K562 (cell line): Measurements from ENCODE around the gene ACER2. TPM values are rescaled to one million over a fixed set of nuclear protein-coding genes. Genes with fewer than 3 reads are reported as not detected.

Experiments
- ATAC-seq: fragments of 200-7000 bp; cut with Tn5 transposase; 3 replicates; pipeline ENCODE4 v1.9.1; 2020; ENCODE audit warnings: moderate library complexity
- BruUV-seq: library from RNA; stranded (reverse); fragments of 400-500 nt; replicated peaks from 2 replicates; lab custom pipeline; 2021; lab: Mats Ljungman, UMichigan
- CTCF ChIA-PET: fragments of 300-600 bp; formaldehyde crosslinking; extraction: SDS; loops from one replicate; lab custom pipeline; 2021; ENCODE audit warnings: low intra/inter-chr PET ratio; lab: Yijun Ruan, JAX
- POLR2A ChIA-PET: fragments of 300-600, 350-650 bp; sonication (Branson Sonifier 250); formaldehyde crosslinking; extraction: SDS; loops from one replicate; lab custom pipeline; 2021; ENCODE audit warnings: antibody characterized with exemption, inconsistent platforms; lab: Yijun Ruan, JAX
- DNase-seq, 4 experiments: peaks; one replicate each; pipeline versions ENCODE4 v3.0.0 to v3.0.0-alpha.2; 2011 to 2018; ENCODE audit warnings: low spot score in 3 of 4, mixed read lengths in 3 of 4; ENCODE audit errors: extremely low read depth in 1 of 4
- FAIRE-seq: peaks from 2 replicates; lab custom pipeline; 2011; peaks lifted over from hg19 to GRCh38; lab: Jason Lieb, UNC
- H2AFZ ChIP-seq: 2 replicates; pipeline ENCODE4 v1.6.0; 2011; ENCODE audit warnings: low read depth, low read length, control low read depth, inconsistent platforms
- H3K27ac ChIP-seq: fragments of 200-600 bp; 3 replicates; pipeline ENCODE4 v1.8.0; 2011; ENCODE audit warnings: low read depth, mild to moderate bottlenecking, control low read depth, inconsistent platforms, low read length, moderate library complexity, mixed read lengths; ENCODE audit errors: extremely low read depth
- H3K27me3 ChIP-seq, 2 experiments: fragments of 300-600 bp in 1 of 2; 2 replicates in 1 of 2; 3 replicates in 1 of 2; pipeline versions ENCODE4 v1.6.0 to v1.8.0; 2011; ENCODE audit warnings: inconsistent platforms in 2 of 2, low read length in 2 of 2, mild to moderate bottlenecking in 1 of 2, mixed read lengths in 1 of 2, moderate library complexity in 1 of 2; ENCODE audit not compliant: control insufficient read depth in 2 of 2, insufficient read depth in 2 of 2
- H3K36me3 ChIP-seq: fragments of 300-600 bp; 3 replicates; pipeline ENCODE4 v1.8.0; 2011; ENCODE audit warnings: mild to moderate bottlenecking, low read length, inconsistent platforms; ENCODE audit not compliant: control insufficient read depth, insufficient read depth
- H3K4me1 ChIP-seq, 2 experiments: fragments of 200-600 bp in 1 of 2; replicated peaks in 1 of 2; 2 replicates in 1 of 2; 3 replicates in 1 of 2; pipeline versions ENCODE4 v1.5.1 to v1.8.0; 2011; ENCODE audit warnings: inconsistent platforms in 2 of 2, low read length in 2 of 2, mild to moderate bottlenecking in 1 of 2, mixed read lengths in 1 of 2, moderate library complexity in 1 of 2; ENCODE audit not compliant: control insufficient read depth in 2 of 2, insufficient read depth in 2 of 2
- H3K4me2 ChIP-seq: 2 replicates; pipeline ENCODE4 v1.6.1; 2011; ENCODE audit warnings: low read length, control low read depth, inconsistent platforms, mixed read lengths; ENCODE audit not compliant: insufficient read depth
- H3K4me3 ChIP-seq: fragments of 200-600 bp; sonication (generic), shearing (Covaris generic); 2 replicates; pipeline ENCODE4 v1.5.1; 2016; ENCODE audit warnings: control low read depth, inconsistent platforms
- H3K79me2 ChIP-seq: fragments of 200-600 bp; 3 replicates; pipeline ENCODE4 v1.8.0; 2011; ENCODE audit warnings: low read length, inconsistent platforms; ENCODE audit not compliant: control insufficient read depth, insufficient read depth
- H3K9ac ChIP-seq, 2 experiments: 2 replicates each; pipeline versions ENCODE4 v1.6.0 to v1.6.1; 2011; ENCODE audit warnings: low read depth in 2 of 2, low read length in 2 of 2, control low read depth in 1 of 2, inconsistent platforms in 1 of 2, mild to moderate bottlenecking in 1 of 2, mixed read lengths in 1 of 2; ENCODE audit not compliant: insufficient read depth in 1 of 2
- H3K9me1 ChIP-seq: one replicate; pipeline ENCODE4 v1.6.0; 2011; ENCODE audit warnings: inconsistent platforms, mild to moderate bottlenecking, low read length, moderate library complexity; ENCODE audit not compliant: control insufficient read depth, insufficient read depth
- H3K9me3 ChIP-seq: replicated peaks from 2 replicates; pipeline ENCODE4 v1.5.1; 2011; ENCODE audit warnings: low read depth, low read length, inconsistent platforms; ENCODE audit not compliant: control insufficient read depth, insufficient read depth
- H4K20me1 ChIP-seq: replicated peaks from 2 replicates; pipeline ENCODE4 v1.6.1; 2011; ENCODE audit warnings: low read length, inconsistent platforms, mixed read lengths; ENCODE audit not compliant: control insufficient read depth, insufficient read depth
- BMI1 ChIP-seq: fragments of 150-350 bp; IDR thresholded peaks from 2 replicates; pipeline ENCODE4 v1.6.1; 2014; ENCODE audit warnings: low read length
- CCNT2 ChIP-seq: IDR thresholded peaks from 2 replicates; pipeline ENCODE4 v1.6.1; 2011; ENCODE audit warnings: borderline replicate concordance, low read depth, mild to moderate bottlenecking, moderate library complexity, mixed read lengths, low read length; ENCODE audit not compliant: insufficient read length; ENCODE audit errors: extremely low read depth
- CHCHD3 ChIP-seq: fragments of 250-450 bp; sonication (Bioruptor Pico); IDR thresholded peaks from 2 replicates; pipeline ENCODE4 v2.1.2; 2022; ENCODE audit warnings: mild to moderate bottlenecking
- ESRRA ChIP-seq: fragments of 450-650 bp; IDR thresholded peaks from 2 replicates; pipeline ENCODE4 v1.6.1; 2014; ENCODE audit warnings: low read depth, mild to moderate bottlenecking, moderate library complexity, borderline replicate concordance
- KAT8 ChIP-seq: fragments of 450-650 bp; IDR thresholded peaks from 2 replicates; pipeline ENCODE4 v1.6.1; 2016; ENCODE audit warnings: low read depth, mild to moderate bottlenecking
- MTA3 ChIP-seq: fragments of 450-650 bp; formaldehyde crosslinking; IDR thresholded peaks from 2 replicates; pipeline ENCODE4 v1.6.1; 2017; ENCODE audit warnings: mild to moderate bottlenecking, borderline replicate concordance
- POLR2B ChIP-seq: fragments of 450-650 bp; IDR thresholded peaks from 2 replicates; pipeline ENCODE4 v1.6.1; 2018; ENCODE audit warnings: low read depth; ENCODE audit not compliant: partially characterized antibody
- ZNF583 ChIP-seq: fragments of 250-450 bp; sonication (Bioruptor Pico); IDR thresholded peaks from 2 replicates; pipeline ENCODE4 v1.4.0; 2020
- WGBS: fragments of 100-300 bp; shearing (Covaris generic); methylation state at CpG from one replicate; pipeline ENCODE4 v1.1.6; 2016; ENCODE audit warnings: low coverage, mixed read lengths; ENCODE audit not compliant: insufficient coverage; ENCODE audit errors: missing lambda C conversion rate; 5-methylcytosine and 5-hydroxymethylcytosine counted together
- in situ Hi-C: fragments of 300-500 bp; cut with MboI; formaldehyde crosslinking; loops from 4 replicates; pipeline ENCODE4 v1.15.0; 2018; ENCODE audit warnings: inconsistent platforms, mixed read lengths
- intact Hi-C: fragments of 100-400 bp; cut with micrococcal nuclease; formaldehyde crosslinking; loops from 2 replicates; pipeline ENCODE4 v1.14.2; 2022
- polyA plus RNA-seq, 8 experiments: library from polyadenylated mRNA; depleted of rRNA in 4 of 8; stranded (reverse) in 5 of 8; unstranded in 3 of 8; fragments of >200 nt; fragmentation: Nextera tagmentation in 2 of 8; fragmentation: Illumina TruSeq in 1 of 8; extraction: Ambion mirVana in 2 of 8; extraction: Trizol in 1 of 8; gene quantifications; 2 replicates each; pipeline versions ENCODE4 v1.2.1 to v1.2.3, GENCODE V29; 2011 to 2014; ENCODE audit warnings: inconsistent platforms in 1 of 8, missing spikeins in 1 of 8
- total RNA-seq, 7 experiments: library from RNA; depleted of rRNA in 6 of 7; stranded (reverse); fragments of >200 nt in 6 of 7; fragmentation: Illumina TruSeq in 2 of 7; extraction: Trizol in 2 of 7; gene quantifications; 2 replicates each; pipeline versions ENCODE4 v1.2.1 to v1.2.3, GENCODE V29; 2011 to 2021; ENCODE audit warnings: low replicate concordance in 1 of 7
- TF ChIP-seq, protein P1 (sequence below), 2 experiments: fragments of 450-650 bp in 1 of 2; sonication (generic) in 1 of 2; formaldehyde crosslinking in 1 of 2; IDR thresholded peaks in 1 of 2; conservative IDR thresholded peaks in 1 of 2; 2 replicates each; pipeline versions ENCODE4 v1.6.1 to v1.8.1; 2016 to 2023; ENCODE audit warnings: mild to moderate bottlenecking in 2 of 2, moderate library complexity in 2 of 2, inconsistent platforms in 1 of 2, missing genetic modification reagents in 1 of 2
- TF ChIP-seq, protein P2 (sequence below), 2 experiments: fragments of 450-650 bp; IDR thresholded peaks; 2 replicates each; pipeline ENCODE4 v1.6.1; 2016; ENCODE audit warnings: mild to moderate bottlenecking in 2 of 2, borderline replicate concordance in 1 of 2, low read depth in 1 of 2, moderate library complexity in 1 of 2
- TF ChIP-seq, protein P3 (sequence below): sonication (generic); formaldehyde crosslinking; IDR thresholded peaks from 2 replicates; pipeline ENCODE4 v1.8.0; 2022; ENCODE audit warnings: mild to moderate bottlenecking, missing genetic modification reagents, borderline replicate concordance

Gene ACER2
- total and polyA plus RNA-seq, 9 of the 15 experiments (the other 6 are each of a cell fraction or from before 2014, with no cell fraction given), result 0.17 to 4.6 (median 3.0) TPM

DNA sequence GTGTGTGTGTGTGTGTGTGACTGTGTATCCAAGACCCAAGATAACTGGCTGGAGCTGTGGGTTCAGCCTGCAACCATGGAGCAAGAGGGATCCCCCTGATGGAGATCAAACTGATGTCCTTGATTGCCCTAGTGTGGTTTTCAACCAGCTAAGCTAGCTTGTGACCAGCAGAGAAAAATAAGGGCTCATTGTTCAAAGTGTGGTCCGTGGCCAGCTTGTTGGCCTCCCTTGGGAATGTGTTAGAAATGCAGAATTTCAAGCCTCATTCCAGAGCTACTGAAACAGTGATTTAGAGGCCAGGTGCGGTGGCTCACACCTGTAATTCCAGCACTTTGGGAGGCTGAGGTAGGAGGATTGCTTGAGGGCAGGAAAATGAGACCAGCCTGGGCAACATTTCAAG lies 79.9 kb downstream of the ACER2 start:
- FAIRE-seq, result no peak
- POLR2A ChIA-PET, result no interaction called here
- no peaks in the 10 kb centered on the region for H3K79me2 ChIP-seq
- TF ChIP-seq ESRRA, result no peak
- no peak for TF ChIP-seq CHCHD3 (CRISPR knock-in tag)
- TF ChIP-seq KAT8, result no peak
- TF ChIP-seq, protein P1, sequence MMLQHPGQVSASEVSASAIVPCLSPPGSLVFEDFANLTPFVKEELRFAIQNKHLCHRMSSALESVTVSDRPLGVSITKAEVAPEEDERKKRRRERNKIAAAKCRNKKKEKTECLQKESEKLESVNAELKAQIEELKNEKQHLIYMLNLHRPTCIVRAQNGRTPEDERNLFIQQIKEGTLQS (IDR thresholded peaks at IDR 0.05), result no peak
- TF ChIP-seq, protein P1 (CRISPR knock-in tag; conservative IDR thresholded peaks at IDR 0.05), result no peak
- TF ChIP-seq POLR2B, result no peak
- TF ChIP-seq BMI1, result no peak
- no peak for TF ChIP-seq CCNT2
- no peak for TF ChIP-seq MTA3
- no peak for TF ChIP-seq ZNF583 (CRISPR knock-in tag)
- TF ChIP-seq, protein P2, sequence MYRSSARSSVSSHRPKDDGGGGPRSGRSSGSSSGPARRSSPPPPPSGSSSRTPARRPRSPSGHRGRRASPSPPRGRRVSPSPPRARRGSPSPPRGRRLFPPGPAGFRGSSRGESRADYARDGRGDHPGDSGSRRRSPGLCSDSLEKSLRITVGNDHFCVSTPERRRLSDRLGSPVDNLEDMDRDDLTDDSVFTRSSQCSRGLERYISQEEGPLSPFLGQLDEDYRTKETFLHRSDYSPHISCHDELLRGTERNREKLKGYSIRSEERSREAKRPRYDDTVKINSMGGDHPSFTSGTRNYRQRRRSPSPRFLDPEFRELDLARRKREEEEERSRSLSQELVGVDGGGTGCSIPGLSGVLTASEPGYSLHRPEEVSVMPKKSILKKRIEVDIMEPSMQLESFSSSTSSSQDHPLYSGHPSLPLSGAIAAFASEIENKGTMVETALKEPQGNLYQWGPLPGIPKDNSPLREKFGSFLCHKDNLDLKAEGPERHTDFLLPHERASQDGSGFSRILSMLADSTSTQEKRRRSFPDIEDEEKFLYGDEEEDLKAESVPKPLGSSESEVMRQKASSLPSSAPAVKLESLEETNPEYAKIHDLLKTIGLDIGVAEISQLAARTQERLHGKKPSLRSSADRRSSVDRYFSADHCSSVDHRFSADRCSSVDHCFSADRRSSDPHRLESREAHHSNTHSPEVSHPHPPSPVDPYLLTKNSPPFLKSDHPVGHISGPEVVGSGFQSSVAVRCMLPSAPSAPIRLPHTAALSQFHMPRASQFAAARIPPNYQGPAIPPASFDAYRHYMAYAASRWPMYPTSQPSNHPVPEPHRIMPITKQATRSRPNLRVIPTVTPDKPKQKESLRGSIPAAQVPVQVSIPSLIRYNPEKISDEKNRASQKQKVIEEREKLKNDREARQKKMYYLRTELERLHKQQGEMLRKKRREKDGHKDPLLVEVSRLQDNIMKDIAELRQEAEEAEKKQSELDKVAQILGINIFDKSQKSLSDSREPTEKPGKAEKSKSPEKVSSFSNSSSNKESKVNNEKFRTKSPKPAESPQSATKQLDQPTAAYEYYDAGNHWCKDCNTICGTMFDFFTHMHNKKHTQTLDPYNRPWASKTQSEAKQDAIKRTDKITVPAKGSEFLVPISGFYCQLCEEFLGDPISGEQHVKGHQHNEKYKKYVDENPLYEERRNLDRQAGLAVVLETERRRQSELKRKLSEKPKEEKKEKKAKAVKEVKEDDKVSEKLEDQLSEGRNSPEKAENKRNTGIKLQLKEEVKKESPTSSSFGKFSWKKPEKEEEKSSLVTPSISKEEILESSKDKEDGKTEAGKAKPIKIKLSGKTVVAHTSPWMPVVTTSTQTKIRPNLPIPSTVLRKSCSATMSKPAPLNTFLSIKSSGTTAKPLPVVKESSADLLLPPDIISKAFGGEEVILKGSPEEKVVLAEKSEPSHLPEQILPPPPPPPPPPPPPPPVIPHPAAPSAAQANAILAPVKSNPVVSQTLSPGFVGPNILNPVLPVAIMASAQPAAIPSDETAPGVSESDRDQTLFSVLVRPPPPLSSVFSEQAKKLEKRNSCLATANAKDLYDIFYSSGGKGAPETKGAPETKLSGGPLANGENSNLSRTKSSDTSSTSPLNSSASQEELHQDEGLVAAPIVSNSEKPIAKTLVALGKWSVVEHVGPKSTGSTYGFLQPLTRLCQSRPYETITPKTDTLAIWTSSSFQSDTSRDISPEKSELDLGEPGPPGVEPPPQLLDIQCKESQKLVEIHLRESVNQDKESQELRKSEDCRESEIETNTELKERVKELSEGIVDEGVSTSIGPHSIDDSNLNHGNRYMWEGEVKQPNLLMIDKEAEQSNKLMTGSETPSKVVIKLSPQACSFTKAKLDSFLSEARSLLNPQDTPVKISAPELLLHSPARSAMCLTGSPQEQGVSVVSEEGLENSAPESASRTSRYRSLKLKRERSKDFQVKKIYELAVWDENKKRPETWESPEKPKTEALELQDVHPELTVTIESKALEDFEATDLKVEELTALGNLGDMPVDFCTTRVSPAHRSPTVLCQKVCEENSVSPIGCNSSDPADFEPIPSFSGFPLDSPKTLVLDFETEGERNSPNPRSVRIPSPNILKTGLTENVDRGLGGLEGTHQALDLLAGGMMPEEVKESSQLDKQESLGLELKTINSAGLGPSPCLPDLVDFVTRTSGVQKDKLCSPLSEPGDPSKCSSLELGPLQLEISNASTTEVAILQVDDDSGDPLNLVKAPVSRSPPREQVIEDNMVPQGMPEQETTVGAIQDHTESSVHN (IDR thresholded peaks at IDR 0.05; ENCODE audit: borderline replicate concordance in 1 of 2, low read depth in 1 of 2), result no peak
- TF ChIP-seq, protein P3, sequence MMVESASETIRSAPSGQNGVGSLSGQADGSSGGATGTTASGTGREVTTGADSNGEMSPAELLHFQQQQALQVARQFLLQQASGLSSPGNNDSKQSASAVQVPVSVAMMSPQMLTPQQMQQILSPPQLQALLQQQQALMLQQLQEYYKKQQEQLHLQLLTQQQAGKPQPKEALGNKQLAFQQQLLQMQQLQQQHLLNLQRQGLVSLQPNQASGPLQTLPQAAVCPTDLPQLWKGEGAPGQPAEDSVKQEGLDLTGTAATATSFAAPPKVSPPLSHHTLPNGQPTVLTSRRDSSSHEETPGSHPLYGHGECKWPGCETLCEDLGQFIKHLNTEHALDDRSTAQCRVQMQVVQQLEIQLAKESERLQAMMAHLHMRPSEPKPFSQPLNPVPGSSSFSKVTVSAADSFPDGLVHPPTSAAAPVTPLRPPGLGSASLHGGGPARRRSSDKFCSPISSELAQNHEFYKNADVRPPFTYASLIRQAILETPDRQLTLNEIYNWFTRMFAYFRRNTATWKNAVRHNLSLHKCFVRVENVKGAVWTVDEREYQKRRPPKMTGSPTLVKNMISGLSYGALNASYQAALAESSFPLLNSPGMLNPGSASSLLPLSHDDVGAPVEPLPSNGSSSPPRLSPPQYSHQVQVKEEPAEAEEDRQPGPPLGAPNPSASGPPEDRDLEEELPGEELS, result no peak

More for the DNA sequence above, 79.9 kb downstream of the ACER2 start:
- H3K4me2 ChIP-seq, result no peak overlapping the region
- CTCF ChIA-PET, result no interaction called here
- H3K9me3 ChIP-seq, result no peaks in the 10 kb centered on the region
- H3K27me3 ChIP-seq, result no peaks in the 10 kb centered on the region
- no peak overlapping the region for H3K27ac ChIP-seq
- no peaks in the 10 kb centered on the region for H3K36me3 ChIP-seq
- intact Hi-C loops (no loop called here), in situ Hi-C loops (loop anchor here (10.0 kb wide), 1 partner anchor 436 kb away; no protein-coding TSS in a partner anchor)
- H2AFZ ChIP-seq, result no peak overlapping the region
- DNase-seq (no peak), ATAC-seq (no peak)
- H3K4me1 ChIP-seq, result peaks cover 3 to 5% of the 10 kb centered on the region in 2 experiments; a peak in 3 of 5 replicates
- no TSS peak for BruUV-seq
- H3K4me3 ChIP-seq, result no peak overlapping the region
- no peaks in the 10 kb centered on the region for H3K9me1 ChIP-seq
- 20% methylated on average over 1 of the region's 2 CpGs for WGBS
- no peaks in the 10 kb centered on the region for H4K20me1 ChIP-seq
- no peak overlapping the region for H3K9ac ChIP-seq
